Measurements from ENCODE around the gene SORBS2. TPM values are rescaled to one million over a fixed set of nuclear protein-coding genes. Genes with fewer than 3 reads are reported as not detected.

Gene SORBS2
- total RNA-seq, 1 experiment from 2014 or later = 44.5 TPM

DNA sequence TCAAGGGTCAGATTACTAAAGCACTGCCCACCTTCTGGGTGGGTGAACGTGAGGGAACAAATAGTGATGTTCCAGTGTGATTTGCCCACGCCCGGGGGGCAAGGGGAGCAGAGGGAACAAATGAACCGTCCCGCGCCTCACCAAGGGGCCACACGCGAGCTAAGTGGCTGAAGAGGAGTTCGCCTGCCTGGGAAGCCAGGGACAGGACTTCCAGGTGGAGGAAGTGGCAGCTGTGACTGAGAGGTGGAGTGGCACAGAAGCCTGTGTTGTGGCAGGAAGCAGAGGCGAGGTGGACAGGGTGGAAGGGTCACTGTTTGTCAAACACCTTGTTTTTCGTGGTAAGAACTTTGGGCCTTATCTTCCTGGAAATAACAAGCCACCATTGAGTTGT is 9.0 kb upstream of the SORBS2 start:
- Mint-ChIP-seq H3K36me3 (no peaks in the 10 kb centered on the region; the same call in 1 of the 2 replicates), H3K27me3 (ENCODE audit: low read depth) (no peaks in the 10 kb centered on the region), H3K4me3 (no peak overlapping the region), H3K9me3 (peaks cover 9% of the 10 kb centered on the region; the same call in 1 of the 2 replicates), H3K27ac (peak overlapping the region; percentile 24; the same call in 1 of the 2 replicates), H3K4me1 (peaks cover 40% of the 10 kb centered on the region)
- POLR2A ChIA-PET = no interaction called here
- DNase-seq (ENCODE audit: low spot score) (no peak), ATAC-seq (no peak)
- CTCF ChIA-PET = no interaction called here
- TF ChIP-seq, protein P1, sequence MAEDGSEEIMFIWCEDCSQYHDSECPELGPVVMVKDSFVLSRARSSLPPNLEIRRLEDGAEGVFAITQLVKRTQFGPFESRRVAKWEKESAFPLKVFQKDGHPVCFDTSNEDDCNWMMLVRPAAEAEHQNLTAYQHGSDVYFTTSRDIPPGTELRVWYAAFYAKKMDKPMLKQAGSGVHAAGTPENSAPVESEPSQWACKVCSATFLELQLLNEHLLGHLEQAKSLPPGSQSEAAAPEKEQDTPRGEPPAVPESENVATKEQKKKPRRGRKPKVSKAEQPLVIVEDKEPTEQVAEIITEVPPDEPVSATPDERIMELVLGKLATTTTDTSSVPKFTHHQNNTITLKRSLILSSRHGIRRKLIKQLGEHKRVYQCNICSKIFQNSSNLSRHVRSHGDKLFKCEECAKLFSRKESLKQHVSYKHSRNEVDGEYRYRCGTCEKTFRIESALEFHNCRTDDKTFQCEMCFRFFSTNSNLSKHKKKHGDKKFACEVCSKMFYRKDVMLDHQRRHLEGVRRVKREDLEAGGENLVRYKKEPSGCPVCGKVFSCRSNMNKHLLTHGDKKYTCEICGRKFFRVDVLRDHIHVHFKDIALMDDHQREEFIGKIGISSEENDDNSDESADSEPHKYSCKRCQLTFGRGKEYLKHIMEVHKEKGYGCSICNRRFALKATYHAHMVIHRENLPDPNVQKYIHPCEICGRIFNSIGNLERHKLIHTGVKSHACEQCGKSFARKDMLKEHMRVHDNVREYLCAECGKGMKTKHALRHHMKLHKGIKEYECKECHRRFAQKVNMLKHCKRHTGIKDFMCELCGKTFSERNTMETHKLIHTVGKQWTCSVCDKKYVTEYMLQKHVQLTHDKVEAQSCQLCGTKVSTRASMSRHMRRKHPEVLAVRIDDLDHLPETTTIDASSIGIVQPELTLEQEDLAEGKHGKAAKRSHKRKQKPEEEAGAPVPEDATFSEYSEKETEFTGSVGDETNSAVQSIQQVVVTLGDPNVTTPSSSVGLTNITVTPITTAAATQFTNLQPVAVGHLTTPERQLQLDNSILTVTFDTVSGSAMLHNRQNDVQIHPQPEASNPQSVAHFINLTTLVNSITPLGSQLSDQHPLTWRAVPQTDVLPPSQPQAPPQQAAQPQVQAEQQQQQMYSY (CRISPR knock-in tag; IDR thresholded peaks at IDR 0.05) = no peak
- TF ChIP-seq ZNF121 (CRISPR knock-in tag; IDR thresholded peaks at IDR 0.05) (no peak), TEAD1 (CRISPR knock-in tag; IDR thresholded peaks at IDR 0.05) (no peak), NR1H2 (CRISPR knock-in tag; IDR thresholded peaks at IDR 0.05) (no peak), NFYB (CRISPR knock-in tag; conservative IDR thresholded peaks at IDR 0.05; ENCODE audit: low read depth) (no peak), SMAD3 (CRISPR knock-in tag; IDR thresholded peaks at IDR 0.05; ENCODE audit: borderline replicate concordance) (no peak), TEAD4 (CRISPR knock-in tag; IDR thresholded peaks at IDR 0.05) (no peak)
- TF ChIP-seq, protein P2, sequence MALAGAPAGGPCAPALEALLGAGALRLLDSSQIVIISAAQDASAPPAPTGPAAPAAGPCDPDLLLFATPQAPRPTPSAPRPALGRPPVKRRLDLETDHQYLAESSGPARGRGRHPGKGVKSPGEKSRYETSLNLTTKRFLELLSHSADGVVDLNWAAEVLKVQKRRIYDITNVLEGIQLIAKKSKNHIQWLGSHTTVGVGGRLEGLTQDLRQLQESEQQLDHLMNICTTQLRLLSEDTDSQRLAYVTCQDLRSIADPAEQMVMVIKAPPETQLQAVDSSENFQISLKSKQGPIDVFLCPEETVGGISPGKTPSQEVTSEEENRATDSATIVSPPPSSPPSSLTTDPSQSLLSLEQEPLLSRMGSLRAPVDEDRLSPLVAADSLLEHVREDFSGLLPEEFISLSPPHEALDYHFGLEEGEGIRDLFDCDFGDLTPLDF (CRISPR knock-in tag; IDR thresholded peaks at IDR 0.05) = no peak
- TF ChIP-seq, protein P3, sequence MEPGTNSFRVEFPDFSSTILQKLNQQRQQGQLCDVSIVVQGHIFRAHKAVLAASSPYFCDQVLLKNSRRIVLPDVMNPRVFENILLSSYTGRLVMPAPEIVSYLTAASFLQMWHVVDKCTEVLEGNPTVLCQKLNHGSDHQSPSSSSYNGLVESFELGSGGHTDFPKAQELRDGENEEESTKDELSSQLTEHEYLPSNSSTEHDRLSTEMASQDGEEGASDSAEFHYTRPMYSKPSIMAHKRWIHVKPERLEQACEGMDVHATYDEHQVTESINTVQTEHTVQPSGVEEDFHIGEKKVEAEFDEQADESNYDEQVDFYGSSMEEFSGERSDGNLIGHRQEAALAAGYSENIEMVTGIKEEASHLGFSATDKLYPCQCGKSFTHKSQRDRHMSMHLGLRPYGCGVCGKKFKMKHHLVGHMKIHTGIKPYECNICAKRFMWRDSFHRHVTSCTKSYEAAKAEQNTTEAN (CRISPR knock-in tag; IDR thresholded peaks at IDR 0.05) = no peak
- TF ChIP-seq, protein P4, sequence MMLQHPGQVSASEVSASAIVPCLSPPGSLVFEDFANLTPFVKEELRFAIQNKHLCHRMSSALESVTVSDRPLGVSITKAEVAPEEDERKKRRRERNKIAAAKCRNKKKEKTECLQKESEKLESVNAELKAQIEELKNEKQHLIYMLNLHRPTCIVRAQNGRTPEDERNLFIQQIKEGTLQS (CRISPR knock-in tag; conservative IDR thresholded peaks at IDR 0.05) = no peak
- TF ChIP-seq, protein P5, sequence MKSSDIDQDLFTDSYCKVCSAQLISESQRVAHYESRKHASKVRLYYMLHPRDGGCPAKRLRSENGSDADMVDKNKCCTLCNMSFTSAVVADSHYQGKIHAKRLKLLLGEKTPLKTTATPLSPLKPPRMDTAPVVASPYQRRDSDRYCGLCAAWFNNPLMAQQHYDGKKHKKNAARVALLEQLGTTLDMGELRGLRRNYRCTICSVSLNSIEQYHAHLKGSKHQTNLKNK (CRISPR knock-in tag; IDR thresholded peaks at IDR 0.05) = no peak
- TF ChIP-seq, protein P6, sequence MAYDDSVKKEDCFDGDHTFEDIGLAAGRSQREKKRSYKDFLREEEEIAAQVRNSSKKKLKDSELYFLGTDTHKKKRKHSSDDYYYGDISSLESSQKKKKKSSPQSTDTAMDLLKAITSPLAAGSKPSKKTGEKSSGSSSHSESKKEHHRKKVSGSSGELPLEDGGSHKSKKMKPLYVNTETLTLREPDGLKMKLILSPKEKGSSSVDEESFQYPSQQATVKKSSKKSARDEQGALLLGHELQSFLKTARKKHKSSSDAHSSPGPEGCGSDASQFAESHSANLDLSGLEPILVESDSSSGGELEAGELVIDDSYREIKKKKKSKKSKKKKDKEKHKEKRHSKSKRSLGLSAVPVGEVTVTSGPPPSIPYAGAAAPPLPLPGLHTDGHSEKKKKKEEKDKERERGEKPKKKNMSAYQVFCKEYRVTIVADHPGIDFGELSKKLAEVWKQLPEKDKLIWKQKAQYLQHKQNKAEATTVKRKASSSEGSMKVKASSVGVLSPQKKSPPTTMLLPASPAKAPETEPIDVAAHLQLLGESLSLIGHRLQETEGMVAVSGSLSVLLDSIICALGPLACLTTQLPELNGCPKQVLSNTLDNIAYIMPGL (CRISPR knock-in tag; IDR thresholded peaks at IDR 0.05) = no peak

DNA sequence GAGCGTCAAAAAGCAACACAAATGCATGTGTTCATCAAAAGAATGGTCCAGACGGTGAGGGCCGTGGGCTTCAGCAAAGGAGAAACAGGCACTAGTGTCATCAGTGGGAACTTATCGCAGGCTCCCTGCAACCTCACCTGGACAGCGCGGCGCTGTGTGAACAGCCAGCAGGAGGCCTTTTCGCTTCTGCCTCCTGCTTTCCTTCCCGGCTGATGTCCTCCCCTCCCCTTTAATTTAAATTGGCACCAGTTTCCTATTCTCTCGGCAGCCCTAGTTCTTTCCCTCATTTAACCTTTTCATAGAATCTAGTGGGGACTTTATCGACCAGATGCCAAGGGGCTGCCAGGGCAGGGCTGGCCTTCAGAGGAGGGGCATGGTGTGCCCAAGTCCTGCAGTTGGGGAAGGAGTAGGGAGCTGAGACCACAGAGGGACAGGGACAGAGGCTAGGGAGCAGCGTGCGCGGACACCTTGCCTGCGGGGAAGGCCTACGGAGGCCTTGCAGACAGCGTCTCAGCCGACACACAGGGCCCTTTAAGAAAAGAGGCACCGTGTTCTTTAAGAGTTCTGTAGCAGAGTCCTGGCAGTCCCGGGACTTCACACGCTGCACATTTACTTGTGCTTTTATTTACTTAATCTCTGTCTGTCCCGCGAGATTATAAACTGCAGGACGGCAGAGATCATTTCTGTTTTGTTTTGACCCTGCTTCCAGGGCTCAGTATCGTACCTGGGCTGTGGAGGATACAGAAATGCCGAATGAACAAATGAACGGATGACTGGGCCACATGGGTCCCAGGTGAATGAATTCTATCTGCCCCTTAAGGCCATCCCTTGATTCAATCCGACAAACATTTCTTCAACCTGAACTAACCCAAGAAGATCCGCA is 8.4 kb upstream of the SORBS2 start:
- ChIA-PET CTCF (no interaction called here), POLR2A (interaction anchor here (0.6 kb wide), 1 partner anchor 159 kb away, joined by 4 read pairs; no protein-coding TSS in a partner anchor)
- TF ChIP-seq, protein P7, sequence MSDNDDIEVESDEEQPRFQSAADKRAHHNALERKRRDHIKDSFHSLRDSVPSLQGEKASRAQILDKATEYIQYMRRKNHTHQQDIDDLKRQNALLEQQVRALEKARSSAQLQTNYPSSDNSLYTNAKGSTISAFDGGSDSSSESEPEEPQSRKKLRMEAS (CRISPR knock-in tag; IDR thresholded peaks at IDR 0.05) = 0 out of 2 replicates have a peak, but pooled peaks have one; percentile 44
- TF ChIP-seq CREB1 (CRISPR knock-in tag; IDR thresholded peaks at IDR 0.05) (no peak), ZNF317 (CRISPR knock-in tag; IDR thresholded peaks at IDR 0.05; ENCODE audit: borderline replicate concordance, low read depth) (no peak)
- DNase-seq (ENCODE audit: low spot score) (no peak), ATAC-seq (peak; percentile 86)
- H3K4me3 Mint-ChIP-seq = no peak overlapping the region
- H3K27me3 Mint-ChIP-seq (ENCODE audit: low read depth) = no peaks in the 10 kb centered on the region
- no peaks in the 10 kb centered on the region; the same call in 1 of the 2 replicates for H3K36me3 Mint-ChIP-seq
- peaks cover 38% of the 10 kb centered on the region for H3K4me1 Mint-ChIP-seq
- peak overlapping the region; percentile 89 for H3K27ac Mint-ChIP-seq
- H3K9me3 Mint-ChIP-seq = peaks cover 9% of the 10 kb centered on the region; the same call in 1 of the 2 replicates

Measured in WTC11 (cell line).